ENCODE results near the gene BICC1. TPM values are rescaled to one million over a fixed set of nuclear protein-coding genes. Genes with fewer than 3 reads are reported as not detected.

The BICC1 gene
- total RNA-seq, 1 donor from 2014 or later, result 2.4 TPM

- no peaks in the 10 kb centered on the region for H3K36me3 Mint-ChIP-seq (ENCODE audit: low read depth)
- H3K27me3 Mint-ChIP-seq (ENCODE audit: low read depth), result no peaks in the 10 kb centered on the region
- DNase-seq (ENCODE audit: low read depth, low spot score), result no peak
- H3K4me1 Mint-ChIP-seq, result peaks cover 32% of the 10 kb centered on the region
- TF ChIP-seq, protein P1, sequence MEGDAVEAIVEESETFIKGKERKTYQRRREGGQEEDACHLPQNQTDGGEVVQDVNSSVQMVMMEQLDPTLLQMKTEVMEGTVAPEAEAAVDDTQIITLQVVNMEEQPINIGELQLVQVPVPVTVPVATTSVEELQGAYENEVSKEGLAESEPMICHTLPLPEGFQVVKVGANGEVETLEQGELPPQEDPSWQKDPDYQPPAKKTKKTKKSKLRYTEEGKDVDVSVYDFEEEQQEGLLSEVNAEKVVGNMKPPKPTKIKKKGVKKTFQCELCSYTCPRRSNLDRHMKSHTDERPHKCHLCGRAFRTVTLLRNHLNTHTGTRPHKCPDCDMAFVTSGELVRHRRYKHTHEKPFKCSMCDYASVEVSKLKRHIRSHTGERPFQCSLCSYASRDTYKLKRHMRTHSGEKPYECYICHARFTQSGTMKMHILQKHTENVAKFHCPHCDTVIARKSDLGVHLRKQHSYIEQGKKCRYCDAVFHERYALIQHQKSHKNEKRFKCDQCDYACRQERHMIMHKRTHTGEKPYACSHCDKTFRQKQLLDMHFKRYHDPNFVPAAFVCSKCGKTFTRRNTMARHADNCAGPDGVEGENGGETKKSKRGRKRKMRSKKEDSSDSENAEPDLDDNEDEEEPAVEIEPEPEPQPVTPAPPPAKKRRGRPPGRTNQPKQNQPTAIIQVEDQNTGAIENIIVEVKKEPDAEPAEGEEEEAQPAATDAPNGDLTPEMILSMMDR (conservative IDR thresholded peaks at IDR 0.05), result no peak
- no peaks in the 10 kb centered on the region for H3K9me3 Mint-ChIP-seq
- no peak overlapping the region for H3K27ac Mint-ChIP-seq (ENCODE audit: unreplicated experiment)
- H3K4me3 Mint-ChIP-seq, result no peak overlapping the region
Measured at GRCh38 chr10:58817201-58817846, 304.7 kb downstream of the BICC1 start.

DNA sequence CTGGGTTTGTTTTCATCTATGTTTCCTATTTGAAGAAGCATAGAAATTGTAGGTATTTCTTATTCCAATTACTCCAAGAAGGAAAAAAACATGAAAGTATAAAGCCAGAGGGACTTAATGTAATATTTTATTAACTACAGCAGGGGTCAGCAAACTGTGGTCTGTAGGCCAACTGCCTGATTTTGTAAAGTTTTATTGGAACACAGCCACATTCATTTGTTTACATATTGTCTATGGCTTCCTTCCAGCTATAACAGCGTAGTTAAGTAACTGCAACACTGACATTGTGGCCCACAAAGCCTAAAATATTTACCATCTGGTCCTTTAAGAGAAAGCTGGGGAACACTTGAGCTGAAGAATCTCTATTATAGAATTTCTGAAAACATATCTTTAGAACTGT, 306.2 kb downstream of the BICC1 start:
- no peak for DNase-seq (ENCODE audit: low read depth, low spot score)
- no peaks in the 10 kb centered on the region for H3K27me3 Mint-ChIP-seq (ENCODE audit: low read depth)
- H3K9me3 Mint-ChIP-seq, result no peaks in the 10 kb centered on the region
- TF ChIP-seq, protein P1 (conservative IDR thresholded peaks at IDR 0.05), result no peak
- H3K4me3 Mint-ChIP-seq, result no peak overlapping the region
- H3K36me3 Mint-ChIP-seq (ENCODE audit: low read depth), result no peaks in the 10 kb centered on the region
- no peak overlapping the region for H3K27ac Mint-ChIP-seq (ENCODE audit: unreplicated experiment)
- H3K4me1 Mint-ChIP-seq, result peaks cover 36% of the 10 kb centered on the region

GRCh38 chr10:58820386-58820785, 307.7 kb downstream of the BICC1 start:
- H3K4me3 Mint-ChIP-seq, result no peak overlapping the region
- peaks cover 36% of the 10 kb centered on the region for H3K4me1 Mint-ChIP-seq
- H3K36me3 Mint-ChIP-seq (ENCODE audit: low read depth), result no peaks in the 10 kb centered on the region
- TF ChIP-seq, protein P1 (conservative IDR thresholded peaks at IDR 0.05), result no peak
- H3K27me3 Mint-ChIP-seq (ENCODE audit: low read depth), result no peaks in the 10 kb centered on the region
- DNase-seq (ENCODE audit: low read depth, low spot score), result no peak
- no peak overlapping the region for H3K27ac Mint-ChIP-seq (ENCODE audit: unreplicated experiment)
- H3K9me3 Mint-ChIP-seq, result no peaks in the 10 kb centered on the region

DNA sequence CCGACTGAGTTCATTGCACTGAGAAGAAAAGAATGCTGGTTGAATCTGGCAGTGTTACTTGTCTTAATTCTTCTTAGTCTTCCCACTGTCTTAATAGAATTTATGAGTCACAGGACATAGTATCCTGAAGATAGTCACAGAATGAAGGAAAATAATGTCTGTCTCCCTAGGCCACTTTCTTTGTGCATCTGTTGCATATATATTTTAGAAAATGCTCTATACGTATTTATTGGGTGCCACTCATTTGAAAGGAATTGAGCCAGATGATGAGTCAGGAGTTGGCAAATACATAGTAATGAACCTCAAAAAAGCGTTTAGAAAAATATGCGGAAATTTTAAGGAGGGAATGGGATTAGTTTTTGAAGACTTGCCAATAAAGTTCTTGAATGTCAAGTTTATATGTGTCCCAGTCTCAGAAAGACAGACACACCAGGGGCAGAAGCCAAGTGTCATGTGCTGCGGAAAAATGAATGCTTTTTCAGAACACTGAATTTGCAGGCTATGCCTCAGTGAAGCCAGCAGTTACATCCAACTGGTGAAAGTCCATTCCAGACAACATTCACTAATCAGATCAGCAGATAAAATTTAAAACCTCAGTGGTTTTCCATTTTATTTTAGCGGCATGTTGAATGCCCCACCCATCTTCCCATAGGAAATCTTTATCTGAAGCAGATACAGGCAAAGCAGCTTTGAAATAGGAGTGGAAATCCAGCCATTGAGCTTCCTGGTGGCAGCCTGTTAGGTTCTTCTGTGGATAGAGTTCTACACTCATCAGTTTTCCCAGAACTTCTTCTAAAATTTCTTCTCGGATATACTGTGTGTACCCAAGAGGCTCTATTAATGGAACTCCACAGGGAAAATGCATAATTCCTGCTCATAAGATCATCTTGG, 308.4 kb downstream of the BICC1 start:
- Mint-ChIP-seq H3K4me1 (peaks cover 41% of the 10 kb centered on the region), H3K27me3 (ENCODE audit: low read depth) (no peaks in the 10 kb centered on the region), H3K4me3 (no peak overlapping the region), H3K36me3 (ENCODE audit: low read depth) (no peaks in the 10 kb centered on the region), H3K27ac (ENCODE audit: unreplicated experiment) (no peak overlapping the region), H3K9me3 (no peaks in the 10 kb centered on the region)
- TF ChIP-seq, protein P1 (conservative IDR thresholded peaks at IDR 0.05), result no peak
- DNase-seq (ENCODE audit: low read depth, low spot score), result no peak

DNA sequence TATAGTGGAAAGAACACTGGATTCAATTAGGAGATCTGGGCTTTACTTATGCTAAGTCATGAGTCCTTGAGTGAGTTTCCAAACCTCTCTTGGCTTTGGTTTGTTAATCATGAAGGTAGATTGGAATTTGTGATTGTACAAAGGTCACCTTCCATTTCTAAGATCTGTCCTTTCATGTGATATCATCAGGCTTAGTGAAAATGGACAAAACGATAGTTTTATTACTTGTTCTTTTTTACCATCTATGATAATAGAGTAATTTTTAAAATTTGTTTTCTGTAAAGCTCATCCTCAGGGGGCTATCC, 309.0 kb downstream of the BICC1 start:
- H3K27ac Mint-ChIP-seq (ENCODE audit: unreplicated experiment), result no peak overlapping the region
- no peaks in the 10 kb centered on the region for H3K36me3 Mint-ChIP-seq (ENCODE audit: low read depth)
- no peaks in the 10 kb centered on the region for H3K9me3 Mint-ChIP-seq
- no peak for DNase-seq (ENCODE audit: low read depth, low spot score)
- no peaks in the 10 kb centered on the region for H3K27me3 Mint-ChIP-seq (ENCODE audit: low read depth)
- TF ChIP-seq, protein P1 (conservative IDR thresholded peaks at IDR 0.05), result no peak
- H3K4me1 Mint-ChIP-seq, result peaks cover 38% of the 10 kb centered on the region
- no peak overlapping the region for H3K4me3 Mint-ChIP-seq

Data from neural crest cell (in vitro differentiated cells).